Gastrocnemius medialis (tissue), 4 donors: ENCODE measurements around the gene AIFM2.

Experiments used
- CTCF ChIP-seq, 5 experiments: fragments of 450-650 bp in 3 of 5; fragments of 200-600 bp in 2 of 5; sonication (generic) in 2 of 5; IDR thresholded peaks in 4 of 5; conservative IDR thresholded peaks in 1 of 5; 1 replicate in 4 of 5; 2 replicates in 1 of 5; pipeline ENCODE4 v1.5.1; 2016 to 2019; ENCODE audit warnings: antibody characterized with exemption in 5 of 5, mild to moderate bottlenecking in 3 of 5, moderate library complexity in 3 of 5
- POLR2A ChIP-seq, 2 donors: fragments of 450-650 bp; IDR thresholded peaks; one replicate each; pipeline ENCODE4 v1.6.1; 2017; ENCODE audit warnings: antibody characterized with exemption in 2 of 2, mild to moderate bottlenecking in 2 of 2, moderate library complexity in 2 of 2

DNA sequence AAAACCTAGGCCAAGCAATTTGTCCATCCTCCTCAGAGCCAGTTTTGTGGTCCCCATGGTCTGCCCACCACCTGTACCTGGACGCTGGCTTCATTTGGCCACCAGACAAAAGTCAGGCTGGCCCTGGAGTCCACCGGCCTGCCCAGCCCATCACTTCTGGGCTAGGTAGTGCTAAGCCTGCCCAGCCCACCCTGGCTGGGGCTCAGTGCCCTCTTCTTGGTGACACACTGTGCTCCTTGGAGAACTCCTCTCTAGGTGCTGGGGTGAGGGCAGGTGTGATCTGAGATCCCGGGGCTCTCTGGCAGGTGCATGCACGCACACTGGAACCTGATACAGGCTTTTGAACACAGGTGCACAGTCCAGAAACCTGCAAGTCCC, 1.1 kb downstream of the AIFM2 start:
- TF ChIP-seq CTCF (IDR thresholded peaks at IDR 0.05 in 4 of 5, conservative IDR thresholded peaks at IDR 0.05 in 1 of 5): no peak
- no peak for TF ChIP-seq POLR2A (IDR thresholded peaks at IDR 0.05)
